Left kidney (tissue), 2 donors: ENCODE data around the gene CNN2. TPM values are rescaled to one million over a fixed set of nuclear protein-coding genes. Genes with fewer than 3 reads are reported as not detected.

Experiments
- DNase-seq: peaks from one replicate; pipeline ENCODE4 v3.0.0-alpha.2; 2013
- polyA plus RNA-seq: library from polyadenylated mRNA; unstranded; fragments of 120-200 nt; gene quantifications from one replicate; pipeline ENCODE4 v1.2.1, GENCODE V29; 2013; ENCODE audit not compliant: insufficient read length

CNN2 gene
- polyA plus RNA-seq, 1 donor, result 164 TPM

DNA sequence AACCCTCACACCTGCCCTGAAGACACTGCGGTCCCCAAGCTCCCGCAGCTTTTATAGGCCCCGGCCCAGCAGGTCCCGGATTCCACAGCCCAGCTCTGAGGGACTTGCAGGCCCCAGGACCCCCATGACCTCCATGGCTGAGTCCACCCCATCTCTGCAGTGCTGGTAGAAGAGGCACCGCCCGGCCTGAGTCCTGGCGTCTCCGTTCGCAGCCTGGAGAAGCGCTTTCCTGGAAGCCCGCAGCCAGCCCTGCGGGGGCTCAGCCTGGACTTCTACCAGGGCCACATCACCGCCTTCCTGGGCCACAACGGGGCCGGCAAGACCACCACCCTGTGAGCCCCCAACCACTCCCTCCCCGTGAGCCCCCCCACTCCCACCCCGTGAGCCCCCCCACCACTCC, 22.7 kb downstream of the CNN2 start:
- DNase-seq, result no peak

- DNase-seq, result no peak
Observed at GRCh38 chr19:1049800-1050199, 23.4 kb downstream of the CNN2 start.

GRCh38 chr19:1050989-1051788, 24.8 kb downstream of the CNN2 start:
- DNase-seq, result no peak

GRCh38 chr19:1051791-1052190, 25.4 kb downstream of the CNN2 start:
- no peak for DNase-seq

GRCh38 chr19:1052349-1052975, 26.1 kb downstream of the CNN2 start:
- no peak for DNase-seq

- DNase-seq, result no peak
Observed at GRCh38 chr19:1053176-1054101, 27.0 kb downstream of the CNN2 start.

DNA sequence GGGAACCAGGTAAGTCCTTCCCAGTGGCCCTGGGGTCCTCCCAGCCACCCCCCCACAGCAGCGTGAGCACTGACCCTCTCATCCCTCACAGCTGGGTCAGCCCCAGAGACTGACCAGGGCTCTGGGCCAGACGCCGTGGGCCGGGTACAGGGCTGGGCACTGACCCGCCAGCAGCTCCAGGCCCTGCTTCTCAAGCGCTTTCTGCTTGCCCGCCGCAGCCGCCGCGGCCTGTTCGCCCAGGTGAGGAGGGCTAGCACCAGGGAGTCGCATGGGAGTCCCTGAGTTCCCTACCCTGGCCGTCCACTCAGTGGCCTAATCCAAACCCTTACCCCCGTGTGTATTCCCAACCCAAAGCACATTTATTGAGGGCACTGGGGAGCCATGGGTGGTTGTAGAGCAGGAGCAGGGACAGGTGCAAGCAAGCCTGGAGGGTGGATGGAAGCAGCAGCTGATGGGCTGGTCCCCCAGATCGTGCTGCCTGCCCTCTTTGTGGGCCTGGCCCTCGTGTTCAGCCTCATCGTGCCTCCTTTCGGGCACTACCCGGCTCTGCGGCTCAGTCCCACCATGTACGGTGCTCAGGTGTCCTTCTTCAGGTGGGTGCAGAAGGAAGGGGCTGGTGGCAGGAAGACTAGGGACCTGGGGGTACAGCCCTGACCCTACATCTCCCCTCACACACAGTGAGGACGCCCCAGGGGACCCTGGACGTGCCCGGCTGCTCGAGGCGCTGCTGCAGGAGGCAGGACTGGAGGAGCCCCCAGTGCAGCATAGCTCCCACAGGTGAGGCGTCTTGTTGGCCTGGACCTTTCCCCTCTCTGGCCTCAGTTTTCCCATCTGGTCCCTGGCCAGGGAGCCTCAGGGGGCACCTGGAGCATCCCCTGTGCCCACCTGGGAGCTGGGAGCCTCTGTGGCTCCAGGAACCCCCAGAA, 28.0 kb downstream of the CNN2 start:
- DNase-seq, result no peak

DNA sequence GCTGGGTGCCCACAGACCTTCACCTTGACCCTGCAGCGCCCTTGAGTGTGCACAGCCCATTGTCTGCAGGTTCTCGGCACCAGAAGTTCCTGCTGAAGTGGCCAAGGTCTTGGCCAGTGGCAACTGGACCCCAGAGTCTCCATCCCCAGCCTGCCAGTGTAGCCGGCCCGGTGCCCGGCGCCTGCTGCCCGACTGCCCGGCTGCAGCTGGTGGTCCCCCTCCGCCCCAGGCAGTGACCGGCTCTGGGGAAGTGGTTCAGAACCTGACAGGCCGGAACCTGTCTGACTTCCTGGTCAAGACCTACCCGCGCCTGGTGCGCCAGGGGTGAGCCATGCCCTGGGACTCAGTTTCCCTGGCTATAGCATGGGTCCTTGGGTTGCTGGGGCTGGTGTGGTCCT, 28.6 kb downstream of the CNN2 start:
- DNase-seq, result no peak

DNA sequence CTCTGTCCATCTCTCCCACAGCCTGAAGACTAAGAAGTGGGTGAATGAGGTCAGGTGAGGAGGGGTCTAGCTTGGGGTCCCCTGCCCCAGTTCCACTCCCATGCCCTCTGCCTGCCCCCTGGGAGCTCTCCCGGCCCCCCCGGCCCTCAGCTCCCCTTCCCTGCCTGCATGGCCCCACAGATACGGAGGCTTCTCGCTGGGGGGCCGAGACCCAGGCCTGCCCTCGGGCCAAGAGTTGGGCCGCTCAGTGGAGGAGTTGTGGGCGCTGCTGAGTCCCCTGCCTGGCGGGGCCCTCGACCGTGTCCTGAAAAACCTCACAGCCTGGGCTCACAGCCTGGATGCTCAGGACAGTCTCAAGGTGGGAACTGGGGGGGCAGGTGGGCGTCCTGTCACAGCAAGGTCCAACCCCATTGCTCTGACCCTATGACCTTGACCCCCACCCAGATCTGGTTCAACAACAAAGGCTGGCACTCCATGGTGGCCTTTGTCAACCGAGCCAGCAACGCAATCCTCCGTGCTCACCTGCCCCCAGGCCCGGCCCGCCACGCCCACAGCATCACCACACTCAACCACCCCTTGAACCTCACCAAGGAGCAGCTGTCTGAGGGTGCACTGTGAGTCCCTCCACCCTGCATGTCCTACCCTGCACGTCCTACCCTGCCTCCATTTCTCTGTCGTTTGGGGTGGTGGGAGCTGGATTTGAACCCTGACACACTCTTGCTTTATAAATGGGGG, 29.6 kb downstream of the CNN2 start:
- DNase-seq, result no peak

DNA sequence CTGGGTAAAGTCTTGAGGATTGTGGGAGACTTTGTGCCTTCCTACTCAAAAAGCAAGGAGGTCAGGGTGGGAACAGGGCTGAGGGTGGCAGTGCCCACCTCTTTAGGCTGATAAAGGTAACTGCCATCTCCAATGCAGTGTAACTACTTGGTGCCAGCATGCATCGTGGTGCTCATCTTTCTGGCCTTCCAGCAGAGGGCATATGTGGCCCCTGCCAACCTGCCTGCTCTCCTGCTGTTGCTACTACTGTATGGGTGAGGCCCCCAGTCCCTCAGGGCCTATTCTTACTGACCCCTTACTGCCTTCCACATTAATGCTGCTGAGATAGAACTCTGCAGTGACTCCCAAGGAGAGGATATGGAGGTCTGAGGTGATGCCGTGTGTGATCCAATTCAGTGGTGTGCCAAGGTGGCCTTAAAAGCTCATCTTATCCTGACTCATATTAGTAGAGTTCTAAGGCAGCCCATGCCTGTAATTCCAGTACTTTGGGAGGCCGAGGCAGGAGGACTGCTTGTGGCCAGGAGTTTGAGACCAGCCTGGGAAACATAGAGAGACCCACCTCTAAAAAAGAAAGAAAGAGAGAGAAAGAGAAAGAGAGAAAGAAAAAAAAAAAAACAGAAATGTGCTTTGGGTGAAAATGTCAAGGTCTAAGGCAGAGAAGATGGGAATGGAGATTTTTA, 30.9 kb downstream of the CNN2 start:
- DNase-seq, result no peak

DNA sequence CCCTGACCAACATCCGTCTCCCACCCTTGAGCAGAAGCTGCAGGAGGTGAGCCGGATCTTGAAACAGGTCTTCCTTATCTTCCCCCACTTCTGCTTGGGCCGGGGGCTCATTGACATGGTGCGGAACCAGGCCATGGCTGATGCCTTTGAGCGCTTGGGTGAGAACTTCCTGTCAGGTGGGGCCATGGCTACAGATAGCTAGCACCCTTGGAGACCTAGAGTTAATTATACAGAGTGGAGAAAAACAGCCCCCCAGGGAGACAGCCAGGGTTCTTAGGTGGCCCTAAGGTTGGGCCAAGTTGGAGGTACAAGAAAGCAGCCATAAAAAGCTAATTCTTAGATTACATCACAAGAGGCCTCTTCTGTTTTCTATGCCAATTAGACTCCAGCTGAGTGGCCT, 31.7 kb downstream of the CNN2 start:
- no peak for DNase-seq

DNA sequence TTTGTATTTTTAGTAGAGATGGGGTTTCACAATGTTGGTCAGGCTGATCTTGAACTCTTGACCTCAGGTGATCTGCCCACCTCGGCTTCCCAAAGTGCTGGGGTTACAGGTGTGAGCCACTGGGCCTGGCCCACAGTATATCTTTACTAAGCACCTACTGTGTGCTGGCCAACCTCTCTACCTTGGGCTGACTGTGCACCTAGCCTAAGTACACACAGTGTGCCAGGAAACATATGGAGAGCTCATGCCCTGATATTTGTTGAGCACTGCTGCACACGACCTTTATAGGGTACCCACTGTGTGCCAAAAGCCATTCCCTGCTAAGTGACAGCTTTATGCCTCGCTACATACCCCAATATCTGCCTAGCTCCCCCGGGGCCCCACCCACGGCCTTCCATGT, 34.3 kb downstream of the CNN2 start:
- no peak for DNase-seq

DNA sequence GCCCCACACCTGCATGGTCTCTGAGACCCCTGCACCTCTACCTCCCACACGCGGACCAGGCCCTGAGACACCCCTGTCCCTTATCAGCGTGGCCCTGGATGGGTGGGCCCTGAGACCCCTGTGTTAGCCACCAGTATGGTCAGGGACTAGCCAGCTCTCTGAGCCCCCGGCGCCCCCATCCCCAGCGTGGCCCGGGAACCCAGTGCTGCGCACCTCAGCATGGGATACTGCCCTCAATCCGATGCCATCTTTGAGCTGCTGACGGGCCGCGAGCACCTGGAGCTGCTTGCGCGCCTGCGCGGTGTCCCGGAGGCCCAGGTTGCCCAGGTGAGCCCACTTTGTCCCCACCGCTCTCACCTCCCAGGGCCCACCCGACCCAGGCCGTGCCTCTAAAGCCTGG, 35.6 kb downstream of the CNN2 start:
- DNase-seq, result no peak

DNA sequence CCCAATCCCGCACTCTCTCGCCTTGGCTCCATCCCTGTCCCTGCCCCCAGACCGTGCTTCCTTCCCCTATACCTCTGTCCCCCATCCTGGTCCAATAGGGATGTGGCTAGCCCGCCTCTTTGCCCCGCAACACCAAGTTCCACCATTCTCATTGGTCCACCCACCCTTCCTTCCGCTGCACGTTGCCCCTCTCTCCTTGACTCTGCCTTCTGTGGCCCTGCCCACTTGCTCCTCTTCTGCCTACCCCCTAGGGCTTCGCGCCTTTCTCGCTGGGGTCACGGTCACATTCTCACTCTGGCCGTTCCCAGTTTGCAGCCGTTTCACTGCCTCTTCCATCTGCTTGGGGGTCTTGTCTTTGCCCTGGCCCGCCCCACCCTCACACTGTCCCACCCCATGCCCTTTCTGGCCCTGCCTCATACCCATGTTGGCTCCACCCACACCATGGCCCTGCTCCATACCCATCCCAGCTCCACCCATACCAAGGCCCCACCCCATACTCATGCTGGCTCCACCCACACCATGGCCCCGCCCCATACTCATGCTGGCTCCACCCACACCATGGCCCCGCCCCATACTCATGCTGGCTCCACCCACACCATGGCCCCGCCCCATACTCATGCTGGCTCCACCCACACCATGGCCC, 36.1 kb downstream of the CNN2 start:
- DNase-seq, result no peak

DNA sequence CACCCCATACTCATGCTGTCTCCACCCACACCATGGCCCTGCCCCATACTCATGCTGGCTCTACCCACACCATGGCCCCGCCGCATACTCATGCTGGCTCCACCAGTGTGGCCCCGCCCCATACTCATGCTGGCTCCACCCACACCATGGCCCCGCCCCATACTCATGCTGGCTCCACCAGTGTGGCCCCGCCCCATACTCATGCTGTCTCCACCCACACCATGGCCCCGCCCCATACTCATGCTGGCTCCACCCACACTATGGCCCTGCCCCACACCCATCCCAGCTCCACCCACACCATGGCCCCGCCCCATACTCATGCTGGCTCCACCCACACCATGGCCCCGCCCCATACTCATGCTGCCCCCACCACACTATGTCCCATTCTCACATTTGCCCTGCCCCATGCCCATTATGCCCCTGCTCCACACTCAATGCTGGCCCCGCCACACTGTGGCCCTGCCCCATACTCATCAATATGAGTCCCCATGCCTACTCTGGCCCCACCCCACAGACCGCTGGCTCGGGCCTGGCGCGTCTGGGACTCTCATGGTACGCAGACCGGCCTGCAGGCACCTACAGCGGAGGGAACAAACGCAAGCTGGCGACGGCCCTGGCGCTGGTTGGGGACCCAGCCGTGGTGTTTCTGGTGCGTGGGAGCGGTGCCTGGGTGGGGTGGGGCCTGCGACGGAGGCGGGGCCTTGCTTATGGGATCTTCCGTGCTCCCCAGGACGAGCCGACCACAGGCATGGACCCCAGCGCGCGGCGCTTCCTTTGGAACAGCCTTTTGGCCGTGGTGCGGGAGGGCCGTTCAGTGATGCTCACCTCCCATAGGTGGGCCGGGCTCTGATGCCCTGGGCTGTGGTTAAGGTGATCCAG, 36.9 kb downstream of the CNN2 start:
- no peak for DNase-seq

GRCh38 chr19:1063909-1064660, 37.7 kb downstream of the CNN2 start:
- no peak for DNase-seq

- peak; percentile 53 for DNase-seq
Observed at GRCh38 chr19:1064661-1065605, 38.5 kb downstream of the CNN2 start.
